K562 (cell line): Measurements from ENCODE around the gene TAC3. TPM values are rescaled to one million over a fixed set of nuclear protein-coding genes. Genes with fewer than 3 reads are reported as not detected.

Source experiments
- ATAC-seq: fragments of 200-7000 bp; cut with Tn5 transposase; 3 replicates; pipeline ENCODE4 v1.9.1; 2020; ENCODE audit warnings: moderate library complexity
- BruUV-seq: library from RNA; stranded (reverse); fragments of 400-500 nt; replicated peaks from 2 replicates; lab custom pipeline; 2021; lab: Mats Ljungman, UMichigan
- CTCF ChIA-PET: fragments of 300-600 bp; formaldehyde crosslinking; extraction: SDS; loops from one replicate; lab custom pipeline; 2021; ENCODE audit warnings: low intra/inter-chr PET ratio; lab: Yijun Ruan, JAX
- POLR2A ChIA-PET: fragments of 300-600, 350-650 bp; sonication (Branson Sonifier 250); formaldehyde crosslinking; extraction: SDS; loops from one replicate; lab custom pipeline; 2021; ENCODE audit warnings: antibody characterized with exemption, inconsistent platforms; lab: Yijun Ruan, JAX
- DNase-seq, 4 experiments: peaks; one replicate each; pipeline versions ENCODE4 v3.0.0 to v3.0.0-alpha.2; 2011 to 2018; ENCODE audit warnings: low spot score in 3 of 4, mixed read lengths in 3 of 4; ENCODE audit errors: extremely low read depth in 1 of 4
- FAIRE-seq: peaks from 2 replicates; lab custom pipeline; 2011; peaks lifted over from hg19 to GRCh38; lab: Jason Lieb, UNC
- H2AFZ ChIP-seq: 2 replicates; pipeline ENCODE4 v1.6.0; 2011; ENCODE audit warnings: low read depth, low read length, control low read depth, inconsistent platforms
- H3K27ac ChIP-seq: fragments of 200-600 bp; 3 replicates; pipeline ENCODE4 v1.8.0; 2011; ENCODE audit warnings: low read depth, mild to moderate bottlenecking, control low read depth, inconsistent platforms, low read length, moderate library complexity, mixed read lengths; ENCODE audit errors: extremely low read depth
- H3K27me3 ChIP-seq, 2 experiments: fragments of 300-600 bp in 1 of 2; 2 replicates in 1 of 2; 3 replicates in 1 of 2; pipeline versions ENCODE4 v1.6.0 to v1.8.0; 2011; ENCODE audit warnings: inconsistent platforms in 2 of 2, low read length in 2 of 2, mild to moderate bottlenecking in 1 of 2, mixed read lengths in 1 of 2, moderate library complexity in 1 of 2; ENCODE audit not compliant: control insufficient read depth in 2 of 2, insufficient read depth in 2 of 2
- H3K36me3 ChIP-seq: fragments of 300-600 bp; 3 replicates; pipeline ENCODE4 v1.8.0; 2011; ENCODE audit warnings: mild to moderate bottlenecking, low read length, inconsistent platforms; ENCODE audit not compliant: control insufficient read depth, insufficient read depth
- H3K4me1 ChIP-seq, 2 experiments: fragments of 200-600 bp in 1 of 2; replicated peaks in 1 of 2; 2 replicates in 1 of 2; 3 replicates in 1 of 2; pipeline versions ENCODE4 v1.5.1 to v1.8.0; 2011; ENCODE audit warnings: inconsistent platforms in 2 of 2, low read length in 2 of 2, mild to moderate bottlenecking in 1 of 2, mixed read lengths in 1 of 2, moderate library complexity in 1 of 2; ENCODE audit not compliant: control insufficient read depth in 2 of 2, insufficient read depth in 2 of 2
- H3K4me2 ChIP-seq: 2 replicates; pipeline ENCODE4 v1.6.1; 2011; ENCODE audit warnings: low read length, control low read depth, inconsistent platforms, mixed read lengths; ENCODE audit not compliant: insufficient read depth
- H3K4me3 ChIP-seq: fragments of 200-600 bp; sonication (generic), shearing (Covaris generic); 2 replicates; pipeline ENCODE4 v1.5.1; 2016; ENCODE audit warnings: control low read depth, inconsistent platforms
- H3K79me2 ChIP-seq: fragments of 200-600 bp; 3 replicates; pipeline ENCODE4 v1.8.0; 2011; ENCODE audit warnings: low read length, inconsistent platforms; ENCODE audit not compliant: control insufficient read depth, insufficient read depth
- H3K9ac ChIP-seq, 2 experiments: 2 replicates each; pipeline versions ENCODE4 v1.6.0 to v1.6.1; 2011; ENCODE audit warnings: low read depth in 2 of 2, low read length in 2 of 2, control low read depth in 1 of 2, inconsistent platforms in 1 of 2, mild to moderate bottlenecking in 1 of 2, mixed read lengths in 1 of 2; ENCODE audit not compliant: insufficient read depth in 1 of 2
- H3K9me1 ChIP-seq: one replicate; pipeline ENCODE4 v1.6.0; 2011; ENCODE audit warnings: inconsistent platforms, mild to moderate bottlenecking, low read length, moderate library complexity; ENCODE audit not compliant: control insufficient read depth, insufficient read depth
- H3K9me3 ChIP-seq: replicated peaks from 2 replicates; pipeline ENCODE4 v1.5.1; 2011; ENCODE audit warnings: low read depth, low read length, inconsistent platforms; ENCODE audit not compliant: control insufficient read depth, insufficient read depth
- H4K20me1 ChIP-seq: replicated peaks from 2 replicates; pipeline ENCODE4 v1.6.1; 2011; ENCODE audit warnings: low read length, inconsistent platforms, mixed read lengths; ENCODE audit not compliant: control insufficient read depth, insufficient read depth
- WGBS: fragments of 100-300 bp; shearing (Covaris generic); methylation state at CpG from one replicate; pipeline ENCODE4 v1.1.6; 2016; ENCODE audit warnings: low coverage, mixed read lengths; ENCODE audit not compliant: insufficient coverage; ENCODE audit errors: missing lambda C conversion rate; 5-methylcytosine and 5-hydroxymethylcytosine counted together
- in situ Hi-C: fragments of 300-500 bp; cut with MboI; formaldehyde crosslinking; loops from 4 replicates; pipeline ENCODE4 v1.15.0; 2018; ENCODE audit warnings: inconsistent platforms, mixed read lengths
- intact Hi-C: fragments of 100-400 bp; cut with micrococcal nuclease; formaldehyde crosslinking; loops from 2 replicates; pipeline ENCODE4 v1.14.2; 2022
- polyA plus RNA-seq, 8 experiments: library from polyadenylated mRNA; depleted of rRNA in 4 of 8; stranded (reverse) in 5 of 8; unstranded in 3 of 8; fragments of >200 nt; fragmentation: Nextera tagmentation in 2 of 8; fragmentation: Illumina TruSeq in 1 of 8; extraction: Ambion mirVana in 2 of 8; extraction: Trizol in 1 of 8; gene quantifications; 2 replicates each; pipeline versions ENCODE4 v1.2.1 to v1.2.3, GENCODE V29; 2011 to 2014; ENCODE audit warnings: inconsistent platforms in 1 of 8, missing spikeins in 1 of 8
- total RNA-seq, 7 experiments: library from RNA; depleted of rRNA in 6 of 7; stranded (reverse); fragments of >200 nt in 6 of 7; fragmentation: Illumina TruSeq in 2 of 7; extraction: Trizol in 2 of 7; gene quantifications; 2 replicates each; pipeline versions ENCODE4 v1.2.1 to v1.2.3, GENCODE V29; 2011 to 2021; ENCODE audit warnings: low replicate concordance in 1 of 7
- TF ChIP-seq, protein P1 (sequence below): sonication (generic); formaldehyde crosslinking; IDR thresholded peaks from 2 replicates; pipeline ENCODE4 v1.8.0; 2022; ENCODE audit warnings: missing genetic modification reagents, mild to moderate bottlenecking, borderline replicate concordance
- TF ChIP-seq, protein P2 (sequence below): fragments of 450-650 bp; IDR thresholded peaks from 2 replicates; pipeline ENCODE4 v1.6.1; 2016; ENCODE audit warnings: mild to moderate bottlenecking, moderate library complexity

The TAC3 gene
- total and polyA plus RNA-seq, 9 of the 15 experiments (the other 6 are each of a cell fraction or from before 2014, with no cell fraction given): 0.29 to 2.8 (median 1.4) TPM

DNA sequence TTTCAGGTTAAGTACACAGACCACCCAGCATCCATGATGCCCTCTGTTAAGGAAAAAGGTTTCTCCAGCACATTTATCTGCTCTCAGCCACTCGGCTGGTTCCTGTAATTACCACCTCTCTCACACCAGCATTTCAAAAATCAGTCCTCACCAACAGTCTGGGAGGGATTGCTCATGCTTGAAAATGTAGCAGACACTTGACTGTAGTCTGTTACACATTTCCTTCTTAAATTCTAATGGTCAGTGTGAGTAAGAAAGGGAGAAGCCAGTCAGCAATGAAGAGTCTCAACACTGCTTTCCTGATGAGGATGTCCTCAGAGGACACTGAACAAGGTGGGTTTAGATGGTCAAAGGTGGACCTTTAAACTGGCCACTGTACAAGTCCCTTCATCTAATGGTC is 15.9 kb downstream of the TAC3 start:
- Histone ChIP-seq H3K4me2 (no peak overlapping the region), H3K9ac (no peak overlapping the region), H3K4me3 (no peak overlapping the region), H2AFZ (no peak overlapping the region), H3K27me3 (no peaks in the 10 kb centered on the region), H3K9me3 (no peaks in the 10 kb centered on the region), H3K36me3 (peaks cover 63% of the 10 kb centered on the region), H3K27ac (no peak overlapping the region), H3K79me2 (peaks cover 46% of the 10 kb centered on the region), H3K9me1 (peaks cover 3% of the 10 kb centered on the region), H3K4me1 (peaks cover 19 to 25% of the 10 kb centered on the region in 2 experiments; a peak in 4 of 5 replicates), H4K20me1 (no peaks in the 10 kb centered on the region; the same call in 1 of the 2 replicates)
- intact Hi-C loops: loop anchor here (10.0 kb wide), 1 partner anchor 366 kb away; the partner anchor contains the start of gene BAZ2A
- POLR2A ChIA-PET: interaction anchor here (1.3 kb wide), 1 partner anchor 160 kb away, joined by 3 read pairs; no protein-coding TSS in a partner anchor
- peak in 1 of 4 experiments; percentile 4 for DNase-seq
- in situ Hi-C loops: loop anchor here (5.0 kb wide), 2 partner anchors 163 to 243 kb away; no protein-coding TSS in a partner anchor
- ATAC-seq: no peak
- CTCF ChIA-PET: interaction anchor here (0.6 to 2.1 kb wide), 3 partner anchors 53 to 427 kb away, joined by 3 to 30 read pairs (median 5); no protein-coding TSS in a partner anchor
- WGBS: 8% methylated on average over 1 of the region's 1 CpG
- FAIRE-seq: no peak
- TF ChIP-seq, protein P1, sequence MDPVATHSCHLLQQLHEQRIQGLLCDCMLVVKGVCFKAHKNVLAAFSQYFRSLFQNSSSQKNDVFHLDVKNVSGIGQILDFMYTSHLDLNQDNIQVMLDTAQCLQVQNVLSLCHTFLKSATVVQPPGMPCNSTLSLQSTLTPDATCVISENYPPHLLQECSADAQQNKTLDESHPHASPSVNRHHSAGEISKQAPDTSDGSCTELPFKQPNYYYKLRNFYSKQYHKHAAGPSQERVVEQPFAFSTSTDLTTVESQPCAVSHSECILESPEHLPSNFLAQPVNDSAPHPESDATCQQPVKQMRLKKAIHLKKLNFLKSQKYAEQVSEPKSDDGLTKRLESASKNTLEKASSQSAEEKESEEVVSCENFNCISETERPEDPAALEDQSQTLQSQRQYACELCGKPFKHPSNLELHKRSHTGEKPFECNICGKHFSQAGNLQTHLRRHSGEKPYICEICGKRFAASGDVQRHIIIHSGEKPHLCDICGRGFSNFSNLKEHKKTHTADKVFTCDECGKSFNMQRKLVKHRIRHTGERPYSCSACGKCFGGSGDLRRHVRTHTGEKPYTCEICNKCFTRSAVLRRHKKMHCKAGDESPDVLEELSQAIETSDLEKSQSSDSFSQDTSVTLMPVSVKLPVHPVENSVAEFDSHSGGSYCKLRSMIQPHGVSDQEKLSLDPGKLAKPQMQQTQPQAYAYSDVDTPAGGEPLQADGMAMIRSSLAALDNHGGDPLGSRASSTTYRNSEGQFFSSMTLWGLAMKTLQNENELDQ: 0 out of 2 replicates have a peak, but pooled peaks have one; percentile 18
- TF ChIP-seq, protein P2, sequence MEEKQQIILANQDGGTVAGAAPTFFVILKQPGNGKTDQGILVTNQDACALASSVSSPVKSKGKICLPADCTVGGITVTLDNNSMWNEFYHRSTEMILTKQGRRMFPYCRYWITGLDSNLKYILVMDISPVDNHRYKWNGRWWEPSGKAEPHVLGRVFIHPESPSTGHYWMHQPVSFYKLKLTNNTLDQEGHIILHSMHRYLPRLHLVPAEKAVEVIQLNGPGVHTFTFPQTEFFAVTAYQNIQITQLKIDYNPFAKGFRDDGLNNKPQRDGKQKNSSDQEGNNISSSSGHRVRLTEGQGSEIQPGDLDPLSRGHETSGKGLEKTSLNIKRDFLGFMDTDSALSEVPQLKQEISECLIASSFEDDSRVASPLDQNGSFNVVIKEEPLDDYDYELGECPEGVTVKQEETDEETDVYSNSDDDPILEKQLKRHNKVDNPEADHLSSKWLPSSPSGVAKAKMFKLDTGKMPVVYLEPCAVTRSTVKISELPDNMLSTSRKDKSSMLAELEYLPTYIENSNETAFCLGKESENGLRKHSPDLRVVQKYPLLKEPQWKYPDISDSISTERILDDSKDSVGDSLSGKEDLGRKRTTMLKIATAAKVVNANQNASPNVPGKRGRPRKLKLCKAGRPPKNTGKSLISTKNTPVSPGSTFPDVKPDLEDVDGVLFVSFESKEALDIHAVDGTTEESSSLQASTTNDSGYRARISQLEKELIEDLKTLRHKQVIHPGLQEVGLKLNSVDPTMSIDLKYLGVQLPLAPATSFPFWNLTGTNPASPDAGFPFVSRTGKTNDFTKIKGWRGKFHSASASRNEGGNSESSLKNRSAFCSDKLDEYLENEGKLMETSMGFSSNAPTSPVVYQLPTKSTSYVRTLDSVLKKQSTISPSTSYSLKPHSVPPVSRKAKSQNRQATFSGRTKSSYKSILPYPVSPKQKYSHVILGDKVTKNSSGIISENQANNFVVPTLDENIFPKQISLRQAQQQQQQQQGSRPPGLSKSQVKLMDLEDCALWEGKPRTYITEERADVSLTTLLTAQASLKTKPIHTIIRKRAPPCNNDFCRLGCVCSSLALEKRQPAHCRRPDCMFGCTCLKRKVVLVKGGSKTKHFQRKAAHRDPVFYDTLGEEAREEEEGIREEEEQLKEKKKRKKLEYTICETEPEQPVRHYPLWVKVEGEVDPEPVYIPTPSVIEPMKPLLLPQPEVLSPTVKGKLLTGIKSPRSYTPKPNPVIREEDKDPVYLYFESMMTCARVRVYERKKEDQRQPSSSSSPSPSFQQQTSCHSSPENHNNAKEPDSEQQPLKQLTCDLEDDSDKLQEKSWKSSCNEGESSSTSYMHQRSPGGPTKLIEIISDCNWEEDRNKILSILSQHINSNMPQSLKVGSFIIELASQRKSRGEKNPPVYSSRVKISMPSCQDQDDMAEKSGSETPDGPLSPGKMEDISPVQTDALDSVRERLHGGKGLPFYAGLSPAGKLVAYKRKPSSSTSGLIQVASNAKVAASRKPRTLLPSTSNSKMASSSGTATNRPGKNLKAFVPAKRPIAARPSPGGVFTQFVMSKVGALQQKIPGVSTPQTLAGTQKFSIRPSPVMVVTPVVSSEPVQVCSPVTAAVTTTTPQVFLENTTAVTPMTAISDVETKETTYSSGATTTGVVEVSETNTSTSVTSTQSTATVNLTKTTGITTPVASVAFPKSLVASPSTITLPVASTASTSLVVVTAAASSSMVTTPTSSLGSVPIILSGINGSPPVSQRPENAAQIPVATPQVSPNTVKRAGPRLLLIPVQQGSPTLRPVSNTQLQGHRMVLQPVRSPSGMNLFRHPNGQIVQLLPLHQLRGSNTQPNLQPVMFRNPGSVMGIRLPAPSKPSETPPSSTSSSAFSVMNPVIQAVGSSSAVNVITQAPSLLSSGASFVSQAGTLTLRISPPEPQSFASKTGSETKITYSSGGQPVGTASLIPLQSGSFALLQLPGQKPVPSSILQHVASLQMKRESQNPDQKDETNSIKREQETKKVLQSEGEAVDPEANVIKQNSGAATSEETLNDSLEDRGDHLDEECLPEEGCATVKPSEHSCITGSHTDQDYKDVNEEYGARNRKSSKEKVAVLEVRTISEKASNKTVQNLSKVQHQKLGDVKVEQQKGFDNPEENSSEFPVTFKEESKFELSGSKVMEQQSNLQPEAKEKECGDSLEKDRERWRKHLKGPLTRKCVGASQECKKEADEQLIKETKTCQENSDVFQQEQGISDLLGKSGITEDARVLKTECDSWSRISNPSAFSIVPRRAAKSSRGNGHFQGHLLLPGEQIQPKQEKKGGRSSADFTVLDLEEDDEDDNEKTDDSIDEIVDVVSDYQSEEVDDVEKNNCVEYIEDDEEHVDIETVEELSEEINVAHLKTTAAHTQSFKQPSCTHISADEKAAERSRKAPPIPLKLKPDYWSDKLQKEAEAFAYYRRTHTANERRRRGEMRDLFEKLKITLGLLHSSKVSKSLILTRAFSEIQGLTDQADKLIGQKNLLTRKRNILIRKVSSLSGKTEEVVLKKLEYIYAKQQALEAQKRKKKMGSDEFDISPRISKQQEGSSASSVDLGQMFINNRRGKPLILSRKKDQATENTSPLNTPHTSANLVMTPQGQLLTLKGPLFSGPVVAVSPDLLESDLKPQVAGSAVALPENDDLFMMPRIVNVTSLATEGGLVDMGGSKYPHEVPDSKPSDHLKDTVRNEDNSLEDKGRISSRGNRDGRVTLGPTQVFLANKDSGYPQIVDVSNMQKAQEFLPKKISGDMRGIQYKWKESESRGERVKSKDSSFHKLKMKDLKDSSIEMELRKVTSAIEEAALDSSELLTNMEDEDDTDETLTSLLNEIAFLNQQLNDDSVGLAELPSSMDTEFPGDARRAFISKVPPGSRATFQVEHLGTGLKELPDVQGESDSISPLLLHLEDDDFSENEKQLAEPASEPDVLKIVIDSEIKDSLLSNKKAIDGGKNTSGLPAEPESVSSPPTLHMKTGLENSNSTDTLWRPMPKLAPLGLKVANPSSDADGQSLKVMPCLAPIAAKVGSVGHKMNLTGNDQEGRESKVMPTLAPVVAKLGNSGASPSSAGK: no peak
- BruUV-seq: no TSS peak
